Measurements from ENCODE around the gene TMEM178B.

- no peak for TF ChIP-seq CTCF (conservative IDR thresholded peaks at IDR 0.05; ENCODE audit: low read depth, low read length)
- no peak for TF ChIP-seq CHD1 (IDR thresholded peaks at IDR 0.05; ENCODE audit: low read depth, low read length)
- no peak for TF ChIP-seq POLR2A (IDR thresholded peaks at IDR 0.05; ENCODE audit: low read depth, low read length)
- TF ChIP-seq RFX5 (IDR thresholded peaks at IDR 0.05; ENCODE audit: low read depth, low read length), result no peak
- TF ChIP-seq FOS (IDR thresholded peaks at IDR 0.05; ENCODE audit: low read depth, low read length), result no peak
- no peak for TF ChIP-seq MXI1 (IDR thresholded peaks at IDR 0.05; ENCODE audit: borderline replicate concordance, low read depth, low read length)
- no peak for TF ChIP-seq CEBPB (IDR thresholded peaks at IDR 0.05; ENCODE audit: low read depth, low read length)
- no peak for TF ChIP-seq RCOR1 (IDR thresholded peaks at IDR 0.05; ENCODE audit: insufficient replicate concordance, low read length)
- TF ChIP-seq NFE2L2 (IDR thresholded peaks at IDR 0.05; ENCODE audit: low read depth, low read length), result no peak
- no peak for TF ChIP-seq USF2 (IDR thresholded peaks at IDR 0.05; ENCODE audit: low read depth, low read length)
- no peak for TF ChIP-seq SMC3 (IDR thresholded peaks at IDR 0.05; ENCODE audit: low read depth, low read length)
- TF ChIP-seq MAZ (IDR thresholded peaks at IDR 0.05; ENCODE audit: borderline replicate concordance, low read depth, low read length), result no peak
Measured at GRCh38 chr7:141468341-141468740, 394.5 kb downstream of the TMEM178B start.

Data from IMR-90 (cell line).